ENCODE data around the gene TAOK3. TPM values are rescaled to one million over a fixed set of nuclear protein-coding genes. Genes with fewer than 3 reads are reported as not detected.

Gene TAOK3
- total RNA-seq, 3 donors from 2014 or later (not counting 1 experiment from before 2014, with no cell fraction given): 155 to 166 (median 157) TPM

DNA sequence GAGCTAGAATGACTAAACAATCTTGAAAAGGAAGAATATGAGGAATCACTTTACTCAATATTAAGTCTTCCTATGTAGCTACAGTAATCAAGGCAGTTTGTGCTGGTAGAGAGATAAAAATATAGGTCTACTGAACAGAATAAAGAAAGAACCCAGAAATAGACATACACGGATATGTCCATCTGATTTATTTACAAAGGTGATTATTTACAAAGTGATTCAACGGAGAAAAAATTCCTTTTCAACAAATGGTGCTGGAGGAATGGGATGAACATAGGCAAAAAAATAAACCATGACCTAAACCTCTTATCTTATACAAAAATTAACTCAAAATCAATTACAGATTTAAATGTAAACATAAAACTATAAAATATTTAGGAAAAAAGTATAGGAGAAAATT lies 36.6 kb downstream of the TAOK3 start:
- Histone ChIP-seq H3K27ac (ENCODE audit: low read length) (no peak overlapping the region), H3K9me3 (ENCODE audit: control insufficient read depth, insufficient read depth, low read length) (no peaks in the 10 kb centered on the region), H3K4me1 (ENCODE audit: control insufficient read depth, insufficient read depth, low read length) (peaks cover 10% of the 10 kb centered on the region), H3K36me3 (ENCODE audit: control insufficient read depth, insufficient read depth, low read length) (no peaks in the 10 kb centered on the region), H3K27me3 (ENCODE audit: control insufficient read depth, insufficient read depth, low read length) (no peaks in the 10 kb centered on the region), H3K4me3 (ENCODE audit: low read length) (no peak overlapping the region)
- no peaks in the 10 kb centered on the region for H3K27me3 Mint-ChIP-seq (ENCODE audit: low read depth in 2 of 2)
- peak overlapping the region; percentile 70 to 78 for H3K27ac Mint-ChIP-seq
- no peak for DNase-seq
- intact Hi-C loops (cut with micrococcal nuclease): no loop called here
- peaks cover 60 to 63% of the 10 kb centered on the region in 2 donors for H3K4me1 Mint-ChIP-seq
- H3K4me3 Mint-ChIP-seq: no peak overlapping the region
- no peak for ATAC-seq
- TF ChIP-seq, protein P1, sequence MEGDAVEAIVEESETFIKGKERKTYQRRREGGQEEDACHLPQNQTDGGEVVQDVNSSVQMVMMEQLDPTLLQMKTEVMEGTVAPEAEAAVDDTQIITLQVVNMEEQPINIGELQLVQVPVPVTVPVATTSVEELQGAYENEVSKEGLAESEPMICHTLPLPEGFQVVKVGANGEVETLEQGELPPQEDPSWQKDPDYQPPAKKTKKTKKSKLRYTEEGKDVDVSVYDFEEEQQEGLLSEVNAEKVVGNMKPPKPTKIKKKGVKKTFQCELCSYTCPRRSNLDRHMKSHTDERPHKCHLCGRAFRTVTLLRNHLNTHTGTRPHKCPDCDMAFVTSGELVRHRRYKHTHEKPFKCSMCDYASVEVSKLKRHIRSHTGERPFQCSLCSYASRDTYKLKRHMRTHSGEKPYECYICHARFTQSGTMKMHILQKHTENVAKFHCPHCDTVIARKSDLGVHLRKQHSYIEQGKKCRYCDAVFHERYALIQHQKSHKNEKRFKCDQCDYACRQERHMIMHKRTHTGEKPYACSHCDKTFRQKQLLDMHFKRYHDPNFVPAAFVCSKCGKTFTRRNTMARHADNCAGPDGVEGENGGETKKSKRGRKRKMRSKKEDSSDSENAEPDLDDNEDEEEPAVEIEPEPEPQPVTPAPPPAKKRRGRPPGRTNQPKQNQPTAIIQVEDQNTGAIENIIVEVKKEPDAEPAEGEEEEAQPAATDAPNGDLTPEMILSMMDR (IDR thresholded peaks at IDR 0.05): no peak
- no CpG with 5 or more reads among the region's 2 CpGs for WGBS (ENCODE audit: insufficient coverage)
- no peaks in the 10 kb centered on the region for H3K9me3 Mint-ChIP-seq
- H3K36me3 Mint-ChIP-seq: no peaks in the 10 kb centered on the region

DNA sequence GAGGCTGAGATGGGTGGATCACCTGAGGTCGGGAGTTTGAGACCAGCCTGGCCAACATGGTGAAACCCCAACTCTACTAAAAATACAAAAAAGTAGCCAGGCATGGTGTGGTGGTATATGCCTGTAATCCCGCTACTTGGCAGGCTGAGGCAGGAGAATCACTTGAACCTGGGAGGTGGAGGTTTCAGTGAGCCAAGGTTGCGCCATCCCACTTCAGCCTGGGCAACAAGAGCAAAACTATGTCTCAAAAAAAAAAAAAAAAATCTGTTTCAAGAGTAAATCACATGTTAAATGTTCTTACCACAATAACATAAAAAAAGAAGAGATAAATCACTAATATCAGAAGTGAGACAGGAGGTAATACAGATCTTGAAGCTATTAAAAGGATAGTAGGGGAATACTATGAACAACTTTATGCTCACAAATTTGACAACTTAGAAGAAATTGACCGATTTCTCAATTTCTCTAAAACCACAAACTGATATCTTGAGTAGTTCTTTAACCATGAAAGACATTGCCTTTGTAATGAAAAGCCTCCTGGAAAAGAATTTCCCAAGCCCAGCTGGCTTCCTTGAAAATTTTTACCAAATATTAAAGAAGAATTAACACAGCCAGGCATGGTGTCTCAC lies 37.7 kb downstream of the TAOK3 start:
- H3K4me1 ChIP-seq (ENCODE audit: control insufficient read depth, insufficient read depth, low read length): peaks cover 11% of the 10 kb centered on the region
- peak overlapping the region; percentile 70 to 78 for H3K27ac Mint-ChIP-seq
- no peak overlapping the region for H3K27ac ChIP-seq (ENCODE audit: low read length)
- H3K27me3 ChIP-seq (ENCODE audit: control insufficient read depth, insufficient read depth, low read length): no peaks in the 10 kb centered on the region
- H3K4me1 Mint-ChIP-seq: peaks cover 65 to 69% of the 10 kb centered on the region in 2 donors
- no peaks in the 10 kb centered on the region for H3K36me3 ChIP-seq (ENCODE audit: control insufficient read depth, insufficient read depth, low read length)
- DNase-seq (no peak), ATAC-seq (no peak)
- intact Hi-C loops (cut with micrococcal nuclease): no loop called here
- no peak overlapping the region for H3K4me3 Mint-ChIP-seq
- no peaks in the 10 kb centered on the region for H3K27me3 Mint-ChIP-seq (ENCODE audit: low read depth in 2 of 2)
- H3K9me3 Mint-ChIP-seq: no peaks in the 10 kb centered on the region
- no peaks in the 10 kb centered on the region for H3K36me3 Mint-ChIP-seq
- WGBS (ENCODE audit: insufficient coverage): 75% methylated on average over 3 of the region's 4 CpGs
- no peak overlapping the region for H3K4me3 ChIP-seq (ENCODE audit: low read length)
- TF ChIP-seq, protein P1 (IDR thresholded peaks at IDR 0.05): no peak
- no peaks in the 10 kb centered on the region for H3K9me3 ChIP-seq (ENCODE audit: control insufficient read depth, insufficient read depth, low read length)

DNA sequence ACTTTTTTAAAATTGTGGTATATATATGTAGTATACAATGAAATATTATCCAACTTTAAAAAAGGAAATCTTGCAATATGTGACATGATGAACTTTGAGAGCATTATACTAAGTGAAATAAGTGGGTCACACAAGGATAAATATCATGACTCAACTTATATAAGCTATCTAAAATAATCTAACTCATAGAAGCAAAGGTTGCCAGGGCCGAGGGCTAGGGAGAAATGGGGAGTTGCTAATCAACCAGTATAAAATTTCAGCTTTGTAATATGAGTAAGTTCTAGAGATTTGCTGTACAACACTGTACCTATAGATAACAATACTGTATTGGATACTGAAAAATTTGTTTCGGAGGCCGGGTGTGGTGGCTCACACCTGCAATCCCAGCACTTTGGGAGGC lies 38.5 kb downstream of the TAOK3 start:
- ATAC-seq (no peak), DNase-seq (no peak)
- 95% methylated on average over 3 of the region's 3 CpGs for WGBS (ENCODE audit: insufficient coverage)
- peaks cover 11% of the 10 kb centered on the region for H3K4me1 ChIP-seq (ENCODE audit: control insufficient read depth, insufficient read depth, low read length)
- H3K4me1 Mint-ChIP-seq: peaks cover 66 to 70% of the 10 kb centered on the region in 2 donors
- H3K4me3 ChIP-seq (ENCODE audit: low read length): no peak overlapping the region
- H3K9me3 Mint-ChIP-seq: no peaks in the 10 kb centered on the region
- TF ChIP-seq, protein P1 (IDR thresholded peaks at IDR 0.05): no peak
- no peaks in the 10 kb centered on the region for H3K27me3 ChIP-seq (ENCODE audit: control insufficient read depth, insufficient read depth, low read length)
- no peaks in the 10 kb centered on the region for H3K36me3 ChIP-seq (ENCODE audit: control insufficient read depth, insufficient read depth, low read length)
- no peaks in the 10 kb centered on the region for H3K27me3 Mint-ChIP-seq (ENCODE audit: low read depth in 2 of 2)
- intact Hi-C loops (cut with micrococcal nuclease): no loop called here
- no peaks in the 10 kb centered on the region for H3K9me3 ChIP-seq (ENCODE audit: control insufficient read depth, insufficient read depth, low read length)
- no peak overlapping the region for H3K27ac ChIP-seq (ENCODE audit: low read length)
- H3K4me3 Mint-ChIP-seq: no peak overlapping the region
- H3K36me3 Mint-ChIP-seq: no peaks in the 10 kb centered on the region
- peak overlapping the region in 1 of 2 donors; percentile 53 for H3K27ac Mint-ChIP-seq

DNA sequence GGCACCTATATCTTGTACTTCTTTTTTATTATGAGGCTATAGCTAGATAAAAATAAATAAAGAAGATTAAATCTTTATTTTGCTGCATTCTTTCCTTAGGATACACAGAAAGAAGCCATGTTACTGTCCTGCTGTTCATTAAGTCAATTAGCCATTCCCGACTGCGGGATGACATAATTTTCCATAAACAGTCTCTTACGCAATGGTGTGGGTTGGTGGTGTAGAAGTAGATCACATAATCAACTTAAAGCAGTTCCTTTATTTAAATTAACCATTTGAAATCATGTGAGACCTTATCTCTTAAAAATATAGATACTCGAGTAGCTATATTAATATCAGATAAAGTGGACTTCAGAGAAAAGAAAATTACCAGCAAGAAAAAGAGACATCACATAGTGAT lies 40.2 kb downstream of the TAOK3 start:
- no peak for DNase-seq

More for the DNA sequence above, 40.2 kb downstream of the TAOK3 start:
- Mint-ChIP-seq H3K4me1 (peaks cover 60 to 71% of the 10 kb centered on the region in 2 donors), H3K36me3 (no peaks in the 10 kb centered on the region), H3K9me3 (no peaks in the 10 kb centered on the region), H3K27ac (peak overlapping the region; percentile 37 to 54), H3K4me3 (no peak overlapping the region), H3K27me3 (ENCODE audit: low read depth in 2 of 2) (no peaks in the 10 kb centered on the region)
- Histone ChIP-seq H3K4me1 (ENCODE audit: control insufficient read depth, insufficient read depth, low read length) (peaks cover 7% of the 10 kb centered on the region), H3K27me3 (ENCODE audit: control insufficient read depth, insufficient read depth, low read length) (no peaks in the 10 kb centered on the region), H3K9me3 (ENCODE audit: control insufficient read depth, insufficient read depth, low read length) (no peaks in the 10 kb centered on the region), H3K4me3 (ENCODE audit: low read length) (no peak overlapping the region), H3K27ac (ENCODE audit: low read length) (no peak overlapping the region), H3K36me3 (ENCODE audit: control insufficient read depth, insufficient read depth, low read length) (no peaks in the 10 kb centered on the region)
- intact Hi-C loops (cut with micrococcal nuclease): no loop called here
- ATAC-seq: no peak
- TF ChIP-seq, protein P1 (IDR thresholded peaks at IDR 0.05): no peak
- no CpG with 5 or more reads among the region's 4 CpGs for WGBS (ENCODE audit: insufficient coverage)

Measured in natural killer cell (primary cell).